Kidney (tissue), 14 donors: Measurements from ENCODE around the gene MEGF9. TPM values are rescaled to one million over a fixed set of nuclear protein-coding genes. Genes with fewer than 3 reads are reported as not detected.

Experiments
- DNase-seq, 5 donors: peaks; one replicate each; pipeline ENCODE4 v3.0.0-alpha.2; 2013 to 2020
- FAIRE-seq: peaks from 2 replicates; lab custom pipeline; 2012; peaks lifted over from hg19 to GRCh38; lab: Jason Lieb, UNC
- H3K27ac ChIP-seq, 2 donors: one replicate each; pipeline ENCODE4 v1.7.0; 2013; ENCODE audit warnings: low read depth in 2 of 2, low read length in 2 of 2, inconsistent platforms in 1 of 2
- H3K27me3 ChIP-seq: one replicate; pipeline ENCODE4 v1.7.1; 2013; ENCODE audit warnings: low read length, inconsistent platforms; ENCODE audit not compliant: control insufficient read depth, insufficient read depth
- H3K36me3 ChIP-seq, 3 donors: one replicate each; pipeline versions ENCODE4 v1.7.0 to v1.7.1; 2013; ENCODE audit warnings: low read length in 3 of 3, control low read depth in 1 of 3, inconsistent platforms in 1 of 3; ENCODE audit not compliant: insufficient read depth in 3 of 3, control insufficient read depth in 2 of 3
- H3K4me1 ChIP-seq, 3 donors: one replicate each; pipeline versions ENCODE4 v1.7.0 to v1.7.1; 2013; ENCODE audit warnings: low read length in 3 of 3, inconsistent platforms in 1 of 3, low read depth in 1 of 3; ENCODE audit not compliant: control insufficient read depth in 2 of 3, insufficient read depth in 2 of 3
- H3K4me3 ChIP-seq, 3 donors: one replicate each; pipeline versions ENCODE4 v1.7.0 to v1.8.1; 2013; ENCODE audit warnings: low read length in 3 of 3, control low read depth in 1 of 3, inconsistent platforms in 1 of 3
- H3K9ac ChIP-seq, 3 donors: one replicate each; pipeline versions ENCODE4 v1.7.0 to v1.7.1; 2013; ENCODE audit warnings: low read length in 3 of 3, control low read depth in 1 of 3, inconsistent platforms in 1 of 3
- H3K9me3 ChIP-seq, 3 donors: one replicate each; pipeline versions ENCODE4 v1.7.0 to v1.7.1; 2013; ENCODE audit warnings: low read length in 3 of 3, control low read depth in 1 of 3, inconsistent platforms in 1 of 3; ENCODE audit not compliant: control insufficient read depth in 2 of 3, insufficient read depth in 1 of 3
- CTCF ChIP-seq: IDR thresholded peaks from 3 replicates; pipeline ENCODE4 v1.5.1; 2012; ENCODE audit warnings: mild to moderate bottlenecking, moderate library complexity, borderline replicate concordance; ENCODE audit not compliant: insufficient read depth; ENCODE audit errors: extremely low read depth
- intact Hi-C: fragments of 100-400 bp; cut with DNase I; formaldehyde crosslinking; loops from one replicate; pipeline ENCODE4 v1.11.1; 2022
- polyA plus RNA-seq: library from polyadenylated mRNA; stranded (reverse); fragments of 350-450 nt; fragmentation: Illumina TruSeq; extraction: RNeasy Lipid Tissue Mini Kit (QIAGEN cat#74804); gene quantifications from one replicate; pipeline ENCODE4 v1.2.3, GENCODE V29; 2014; ENCODE audit warnings: low read depth, low replicate concordance; ENCODE audit not compliant: insufficient read depth
- total RNA-seq: library from RNA; stranded (reverse); fragmentation: NEBNext Ultra II Directional; extraction: Animal tissue kit (Norgen Biotek cat#: 25700); gene quantifications from one replicate; pipeline ENCODE4 v1.2.1, GENCODE V29; 2021
- donor health status: control.
- donor health status: control.
- donor health status: control.
- donor health status: control.
- donor health status: control.
- donor health status: DM: yes; HTN: yes; CAD: no.
- donor health status: Normal renal cell carcinoma (clear cell type).

Gene MEGF9
- total and polyA plus RNA-seq, 2 donors from 2014 or later = 12.4 to 20.4 TPM

DNA sequence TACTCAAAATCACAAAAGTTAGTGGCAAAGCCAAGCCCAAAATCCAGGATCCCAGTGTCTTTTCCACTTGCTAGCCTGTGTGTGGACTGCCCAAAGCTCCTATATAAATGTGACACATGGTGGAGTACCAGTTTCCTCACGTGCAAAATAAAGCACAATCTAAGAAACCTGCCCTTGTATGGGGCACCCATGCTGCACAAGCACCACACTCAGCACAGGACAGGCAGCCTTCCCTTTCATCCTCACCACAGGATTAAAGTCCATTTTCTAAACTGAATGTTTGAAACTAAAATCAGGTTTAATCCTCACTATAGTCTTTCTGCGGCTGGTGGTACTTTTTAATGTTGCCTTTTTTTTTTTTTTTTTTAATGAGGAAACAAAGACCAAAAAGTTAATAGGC, 139.8 kb downstream of the MEGF9 start:
- Histone ChIP-seq H3K9ac (no peak overlapping the region), H3K9me3 (no peaks in the 10 kb centered on the region), H3K27me3 (no peaks in the 10 kb centered on the region), H3K4me1 (peaks cover 2 to 11% (median 8%) of the 10 kb centered on the region in 3 donors), H3K36me3 (peaks cover 2 to 17% (median 14%) of the 10 kb centered on the region in 3 donors), H3K27ac (no peak overlapping the region), H3K4me3 (no peak overlapping the region)
- intact Hi-C loops = no loop called here
- FAIRE-seq = no peak
- no peak for TF ChIP-seq CTCF
- no peak for DNase-seq

GRCh38 chr9:120572472-120572871, 141.8 kb downstream of the MEGF9 start:
- no peak for FAIRE-seq
- DNase-seq = no peak
- Histone ChIP-seq H3K27ac (no peak overlapping the region), H3K4me3 (no peak overlapping the region), H3K27me3 (no peaks in the 10 kb centered on the region), H3K9me3 (no peaks in the 10 kb centered on the region), H3K36me3 (peaks cover 9 to 31% (median 26%) of the 10 kb centered on the region in 3 donors), H3K9ac (no peak overlapping the region), H3K4me1 (peaks cover 0 to 2% (median 0%) of the 10 kb centered on the region in 3 donors)
- intact Hi-C loops = no loop called here
- TF ChIP-seq CTCF = no peak

GRCh38 chr9:120571443-120572257, 142.6 kb downstream of the MEGF9 start:
- peaks cover 12 to 35% (median 29%) of the 10 kb centered on the region in 3 donors for H3K36me3 ChIP-seq

More at GRCh38 chr9:120571443-120572257, 142.6 kb downstream of the MEGF9 start:
- Histone ChIP-seq H3K27me3 (no peaks in the 10 kb centered on the region), H3K4me1 (peaks cover 0 to 2% (median 0%) of the 10 kb centered on the region in 3 donors), H3K9ac (no peak overlapping the region), H3K9me3 (no peaks in the 10 kb centered on the region), H3K27ac (no peak overlapping the region), H3K4me3 (no peak overlapping the region)
- intact Hi-C loops = no loop called here
- TF ChIP-seq CTCF = no peak
- DNase-seq (no peak), FAIRE-seq (no peak)
